GM12878 (cell line): ENCODE measurements around the gene PCCB. TPM values are rescaled to one million over a fixed set of nuclear protein-coding genes. Genes with fewer than 3 reads are reported as not detected.

ENCODE experiments used
- ATAC-seq: fragments of 200-7000 bp; cut with Tn5 transposase; 3 replicates; pipeline ENCODE4 v1.9.1; 2020; ENCODE audit warnings: mild to moderate bottlenecking, moderate library complexity
- BruUV-seq: library from RNA; stranded (reverse); fragments of 400-500 nt; replicated peaks from 2 replicates; lab custom pipeline; 2021; lab: Mats Ljungman, UMichigan
- CTCF ChIA-PET: fragments of 300-600 bp; sonication (Branson Sonifier 250); formaldehyde crosslinking; extraction: SDS; loops from one replicate; lab custom pipeline; 2021; ENCODE audit warnings: inconsistent platforms; lab: Yijun Ruan, JAX
- POLR2A ChIA-PET: fragments of 350-600 bp; formaldehyde crosslinking; extraction: SDS; loops from one replicate; lab custom pipeline; 2021; ENCODE audit warnings: inconsistent platforms; lab: Charles Lee
- RAD21 ChIA-PET: fragments of 300-600 bp; sonication (Branson Sonifier 250); formaldehyde crosslinking; loops from one replicate; lab custom pipeline; 2023; ENCODE audit warnings: antibody characterized with exemption; ENCODE audit not compliant: unreplicated experiment; lab: Charles Lee
- SMC1A ChIA-PET: fragments of 300-600 bp; sonication (Branson Sonifier 250); formaldehyde crosslinking; loops from one replicate; lab custom pipeline; 2023; ENCODE audit not compliant: unreplicated experiment, uncharacterized antibody; lab: Charles Lee
- DNase-seq: peaks from one replicate; pipeline ENCODE4 v3.0.0-alpha.2; 2011; ENCODE audit warnings: low read depth, low spot score
- FAIRE-seq: peaks from 3 replicates; lab custom pipeline; 2011; peaks lifted over from hg19 to GRCh38; lab: Jason Lieb, UNC
- H2AFZ ChIP-seq: 2 replicates; pipeline ENCODE4 v1.6.0; 2011; ENCODE audit warnings: low read depth, low read length, control low read depth; ENCODE audit not compliant: control insufficient read depth
- H3K27ac ChIP-seq: 2 replicates; pipeline ENCODE4 v1.5.1; 2011; ENCODE audit warnings: control low read depth; ENCODE audit not compliant: control insufficient read depth, insufficient read depth
- H3K27me3 ChIP-seq, 2 experiments: replicated peaks in 1 of 2; 2 replicates each; pipeline versions ENCODE4 v1.6.0 to v1.6.1; 2011; ENCODE audit warnings: low read length in 1 of 2; ENCODE audit not compliant: control insufficient read depth in 2 of 2, insufficient read depth in 2 of 2
- H3K36me3 ChIP-seq, 2 experiments: 2 replicates each; pipeline ENCODE4 v1.5.1; 2011; ENCODE audit warnings: low read length in 1 of 2; ENCODE audit not compliant: control insufficient read depth in 2 of 2, insufficient read depth in 2 of 2
- H3K4me1 ChIP-seq: 2 replicates; pipeline ENCODE4 v1.6.1; 2011; ENCODE audit warnings: mild to moderate bottlenecking, low read length, moderate library complexity, mixed read lengths; ENCODE audit not compliant: control insufficient read depth, insufficient read depth
- H3K4me2 ChIP-seq: 2 replicates; pipeline ENCODE4 v1.6.0; 2011; ENCODE audit warnings: control low read depth; ENCODE audit not compliant: control insufficient read depth, insufficient read depth
- H3K4me3 ChIP-seq: fragments of 200-600 bp; sonication (generic); 2 replicates; pipeline ENCODE4 v1.5.1; 2016
- H3K79me2 ChIP-seq: 2 replicates; pipeline ENCODE4 v1.6.0; 2011; ENCODE audit warnings: low read length; ENCODE audit not compliant: control insufficient read depth, insufficient read depth
- H3K9ac ChIP-seq: 2 replicates; pipeline ENCODE4 v1.8.0; 2011; ENCODE audit warnings: low read length, control low read depth, mixed read lengths; ENCODE audit not compliant: control insufficient read depth, insufficient read depth
- H3K9me3 ChIP-seq: replicated peaks from 3 replicates; pipeline ENCODE4 v1.5.1; 2011; ENCODE audit warnings: mild to moderate bottlenecking, low read length; ENCODE audit not compliant: control insufficient read depth, insufficient read depth
- H4K20me1 ChIP-seq: 2 replicates; pipeline ENCODE4 v1.6.0; 2011; ENCODE audit not compliant: control insufficient read depth, insufficient read depth
- BCL11A ChIP-seq: IDR thresholded peaks from 2 replicates; pipeline ENCODE4 v1.6.1; 2011; ENCODE audit warnings: low read depth, low read length
- CHD2 ChIP-seq: IDR thresholded peaks from 2 replicates; pipeline ENCODE4 v1.6.1; 2011; ENCODE audit warnings: low read depth, low read length, improper control_type of control experiment, borderline replicate concordance
- CREB1 ChIP-seq: IDR thresholded peaks from 2 replicates; pipeline ENCODE4 v1.6.1; 2012; ENCODE audit warnings: low read depth, mild to moderate bottlenecking, inconsistent platforms
- FOXK2 ChIP-seq: fragments of 450-650 bp; IDR thresholded peaks from 2 replicates; pipeline ENCODE4 v1.6.1; 2017; ENCODE audit warnings: mild to moderate bottlenecking, moderate library complexity
- HDAC6 ChIP-seq: fragments of 200-600 bp; sonication (generic); IDR thresholded peaks from one replicate; pipeline ENCODE4 v1.8.0; 2017; ENCODE audit warnings: antibody characterized with exemption; ENCODE audit not compliant: unreplicated experiment
- HDGF ChIP-seq: fragments of 450-650 bp; IDR thresholded peaks from 2 replicates; pipeline ENCODE4 v1.6.1; 2016; ENCODE audit warnings: antibody characterized with exemption
- MYB ChIP-seq: fragments of 150-350 bp; IDR thresholded peaks from 2 replicates; pipeline ENCODE4 v1.6.1; 2014; ENCODE audit warnings: mild to moderate bottlenecking, low read depth, low read length, borderline replicate concordance
- NFXL1 ChIP-seq: fragments of 450-650 bp; IDR thresholded peaks from 2 replicates; pipeline ENCODE4 v1.6.1; 2017; ENCODE audit warnings: antibody characterized with exemption, mild to moderate bottlenecking, borderline replicate concordance
- NFYA ChIP-seq: IDR thresholded peaks from 2 replicates; pipeline ENCODE4 v1.6.1; 2011; ENCODE audit warnings: low read depth, mild to moderate bottlenecking, low read length, improper control_type of control experiment, borderline replicate concordance
- NR2C1 ChIP-seq: fragments of 450-650 bp; IDR thresholded peaks from 2 replicates; pipeline ENCODE4 v1.6.1; 2017; ENCODE audit warnings: antibody characterized with exemption, mild to moderate bottlenecking, moderate library complexity
- RELA ChIP-seq: fragments of 450-650 bp; IDR thresholded peaks from 2 replicates; pipeline ENCODE4 v1.8.0; 2014; ENCODE audit warnings: borderline replicate concordance; ENCODE audit not compliant: partially characterized antibody
- SMAD1 ChIP-seq: fragments of 450-650 bp; IDR thresholded peaks from 2 replicates; pipeline ENCODE4 v1.6.1; 2018; ENCODE audit warnings: mild to moderate bottlenecking, low read depth; ENCODE audit not compliant: partially characterized antibody
- SMC3 ChIP-seq: IDR thresholded peaks from 2 replicates; pipeline ENCODE4 v1.6.1; 2011; ENCODE audit warnings: low read length, improper control_type of control experiment, borderline replicate concordance
- SREBF2 ChIP-seq: IDR thresholded peaks from 2 replicates; pipeline ENCODE4 v1.6.1; 2012; ENCODE audit warnings: mild to moderate bottlenecking, low read length
- SRF ChIP-seq, 2 experiments: IDR thresholded peaks; 2 replicates each; pipeline ENCODE4 v1.6.1; 2011; ENCODE audit warnings: low read depth in 2 of 2, low read length in 2 of 2, mild to moderate bottlenecking in 1 of 2, moderate library complexity in 1 of 2
- STAT3 ChIP-seq: IDR thresholded peaks from 2 replicates; pipeline ENCODE4 v1.6.1; 2011; ENCODE audit warnings: low read depth, low read length, improper control_type of control experiment
- WGBS: methylation state at CpG from one replicate; pipeline ENCODE4 v1.1.6; 2016; ENCODE audit warnings: low lambda C conversion rate; ENCODE audit not compliant: insufficient replicate concordance, insufficient coverage; ENCODE audit errors: missing lambda C conversion rate; 5-methylcytosine and 5-hydroxymethylcytosine counted together
- in situ Hi-C: fragments of 300-500 bp; cut with MboI; formaldehyde crosslinking; loops from 9 replicates; pipeline ENCODE4 v1.14.3; 2018; ENCODE audit warnings: mixed read lengths
- intact Hi-C: fragments of 100-400 bp; cut with micrococcal nuclease; formaldehyde crosslinking; loops from one replicate; pipeline ENCODE4 v1.14.2; 2022; ENCODE audit not compliant: unreplicated experiment
- polyA plus RNA-seq, 11 experiments: library from polyadenylated mRNA; depleted of rRNA in 4 of 11; unstranded in 6 of 11; stranded (reverse) in 5 of 11; fragments of >200 nt; fragmentation: Nextera tagmentation in 4 of 11; fragmentation: Illumina TruSeq in 1 of 11; extraction: Ambion mirVana in 4 of 11; extraction: Trizol in 1 of 11; gene quantifications; 1 replicate in 1 of 11; 2 replicates in 10 of 11; pipeline versions ENCODE4 v1.2.1 to v1.2.3, GENCODE V29; 2011 to 2016; ENCODE audit warnings: inconsistent platforms in 2 of 11, missing spikeins in 2 of 11, low read depth in 1 of 11
- total RNA-seq, 4 experiments: library from RNA; depleted of rRNA in 3 of 4; stranded (reverse); fragments of >200 nt in 3 of 4; fragmentation: Illumina TruSeq in 1 of 4; extraction: Trizol in 1 of 4; gene quantifications; 2 replicates each; pipeline versions ENCODE4 v1.2.1 to v1.2.3, GENCODE V29; 2013 to 2021
- TF ChIP-seq, protein P1 (sequence below): fragments of 150-350 bp; IDR thresholded peaks from 2 replicates; pipeline ENCODE4 v1.6.1; 2014; ENCODE audit warnings: mild to moderate bottlenecking, low read depth, low read length
- TF ChIP-seq, protein P2 (sequence below): fragments of 450-650 bp; IDR thresholded peaks from 2 replicates; pipeline ENCODE4 v1.6.1; 2018; ENCODE audit warnings: borderline replicate concordance, mild to moderate bottlenecking; ENCODE audit not compliant: partially characterized antibody

PCCB gene
- total and polyA plus RNA-seq, 10 of the 15 experiments (the other 5 are each of a cell fraction or from before 2014, with no cell fraction given) = 67.2 to 133 (median 86.9) TPM

DNA sequence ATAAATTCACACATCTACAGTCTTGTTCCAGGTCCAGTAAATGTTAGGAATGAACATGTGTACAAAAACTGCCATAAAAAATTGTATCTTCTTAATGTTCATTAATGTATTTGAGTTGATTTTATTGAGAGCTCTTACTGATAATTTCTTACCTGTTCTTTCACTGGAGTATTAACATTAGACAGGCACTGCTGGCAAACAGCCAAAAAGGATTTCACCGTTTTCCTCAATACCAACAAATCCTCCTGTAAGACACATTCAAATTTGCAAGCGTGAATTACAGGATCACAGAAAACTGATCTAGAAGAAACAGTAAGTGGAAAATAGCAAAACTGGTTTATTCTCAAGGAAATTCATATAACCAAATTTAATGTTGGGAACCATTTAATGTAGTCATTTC lies 127.4 kb downstream of the PCCB start:
- Histone ChIP-seq H3K79me2 (no peaks in the 10 kb centered on the region), H3K9me3 (no peaks in the 10 kb centered on the region), H3K27me3 (no peaks in the 10 kb centered on the region), H3K36me3 (peaks cover 0 to 5% of the 10 kb centered on the region in 2 experiments; a peak in 1 of 4 replicates), H2AFZ (no peak overlapping the region), H3K4me2 (no peak overlapping the region), H3K4me3 (no peak overlapping the region), H4K20me1 (no peaks in the 10 kb centered on the region), H3K27ac (no peak overlapping the region), H3K4me1 (no peaks in the 10 kb centered on the region), H3K9ac (no peak overlapping the region)
- in situ Hi-C loops (no loop called here), intact Hi-C loops (no loop called here)
- FAIRE-seq = no peak
- 100% methylated on average over 2 of the region's 2 CpGs for WGBS
- no TSS peak for BruUV-seq
- ChIA-PET CTCF (interaction anchor here (0.6 to 1.7 kb wide), 3 partner anchors 10 to 249 kb away, joined by 3 to 7 read pairs (median 4); no protein-coding TSS in a partner anchor), SMC1A (interaction anchor here (1.6 kb wide), 1 partner anchor 19 kb away, joined by 3 read pairs; no protein-coding TSS in a partner anchor), RAD21 (no interaction called here), POLR2A (no interaction called here)
- TF ChIP-seq HDAC6 (no peak), SMAD1 (no peak), STAT3 (no peak), HDGF (no peak), NFYA (no peak), SREBF2 (no peak), SMC3 (no peak), NR2C1 (no peak), NFXL1 (no peak), SRF (IDR thresholded peaks at IDR 0.05; ENCODE audit: low read depth in 2 of 2, low read length in 2 of 2) (no peak), CREB1 (no peak), FOXK2 (no peak), CHD2 (no peak), BCL11A (no peak), MYB (no peak), RELA (no peak)
- TF ChIP-seq, protein P1, sequence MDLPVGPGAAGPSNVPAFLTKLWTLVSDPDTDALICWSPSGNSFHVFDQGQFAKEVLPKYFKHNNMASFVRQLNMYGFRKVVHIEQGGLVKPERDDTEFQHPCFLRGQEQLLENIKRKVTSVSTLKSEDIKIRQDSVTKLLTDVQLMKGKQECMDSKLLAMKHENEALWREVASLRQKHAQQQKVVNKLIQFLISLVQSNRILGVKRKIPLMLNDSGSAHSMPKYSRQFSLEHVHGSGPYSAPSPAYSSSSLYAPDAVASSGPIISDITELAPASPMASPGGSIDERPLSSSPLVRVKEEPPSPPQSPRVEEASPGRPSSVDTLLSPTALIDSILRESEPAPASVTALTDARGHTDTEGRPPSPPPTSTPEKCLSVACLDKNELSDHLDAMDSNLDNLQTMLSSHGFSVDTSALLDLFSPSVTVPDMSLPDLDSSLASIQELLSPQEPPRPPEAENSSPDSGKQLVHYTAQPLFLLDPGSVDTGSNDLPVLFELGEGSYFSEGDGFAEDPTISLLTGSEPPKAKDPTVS = no peak
- TF ChIP-seq, protein P2, sequence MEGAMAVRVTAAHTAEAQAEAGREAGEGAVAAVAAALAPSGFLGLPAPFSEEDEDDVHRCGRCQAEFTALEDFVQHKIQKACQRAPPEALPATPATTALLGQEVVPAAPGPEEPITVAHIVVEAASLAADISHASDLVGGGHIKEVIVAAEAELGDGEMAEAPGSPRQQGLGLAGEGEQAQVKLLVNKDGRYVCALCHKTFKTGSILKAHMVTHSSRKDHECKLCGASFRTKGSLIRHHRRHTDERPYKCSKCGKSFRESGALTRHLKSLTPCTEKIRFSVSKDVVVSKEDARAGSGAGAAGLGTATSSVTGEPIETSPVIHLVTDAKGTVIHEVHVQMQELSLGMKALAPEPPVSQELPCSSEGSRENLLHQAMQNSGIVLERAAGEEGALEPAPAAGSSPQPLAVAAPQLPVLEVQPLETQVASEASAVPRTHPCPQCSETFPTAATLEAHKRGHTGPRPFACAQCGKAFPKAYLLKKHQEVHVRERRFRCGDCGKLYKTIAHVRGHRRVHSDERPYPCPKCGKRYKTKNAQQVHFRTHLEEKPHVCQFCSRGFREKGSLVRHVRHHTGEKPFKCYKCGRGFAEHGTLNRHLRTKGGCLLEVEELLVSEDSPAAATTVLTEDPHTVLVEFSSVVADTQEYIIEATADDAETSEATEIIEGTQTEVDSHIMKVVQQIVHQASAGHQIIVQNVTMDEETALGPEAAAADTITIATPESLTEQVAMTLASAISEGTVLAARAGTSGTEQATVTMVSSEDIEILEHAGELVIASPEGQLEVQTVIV = no peak
- ATAC-seq = no peak
- DNase-seq = no peak
